Panc1 (cell line): ENCODE results near the gene COL23A1. TPM values are rescaled to one million over a fixed set of nuclear protein-coding genes. Genes with fewer than 3 reads are reported as not detected.

ENCODE experiments used
- ATAC-seq: fragments of 200-7000 bp; cut with Tn5 transposase; 2 replicates; pipeline ENCODE4 v1.9.1; 2020; ENCODE audit warnings: mild to moderate bottlenecking, moderate library complexity
- BruUV-seq: library from RNA; stranded (reverse); fragments of 400-500 nt; replicated peaks from 2 replicates; lab custom pipeline; 2021; lab: Mats Ljungman, UMichigan
- CTCF ChIA-PET: fragments of 300-600 bp; sonication (Branson Sonifier 250); formaldehyde crosslinking; loops from one replicate; lab custom pipeline; 2022; ENCODE audit warnings: antibody characterized with exemption; lab: Charles Lee
- POLR2A ChIA-PET: fragments of 300-600 bp; sonication (Branson Sonifier 250); formaldehyde crosslinking; loops from one replicate; lab custom pipeline; 2022; ENCODE audit warnings: antibody characterized with exemption; lab: Charles Lee
- DNase-seq: peaks from one replicate; pipeline ENCODE4 v3.0.0-alpha.2; 2010; ENCODE audit warnings: low read depth, low spot score
- H3K27ac ChIP-seq: 2 replicates; pipeline ENCODE4 v1.5.1; 2011; ENCODE audit warnings: mild to moderate bottlenecking, low read length, inconsistent platforms
- H3K27me3 ChIP-seq: fragments of 200-500 bp; sonication (Bioruptor generic); 2 replicates; pipeline ENCODE4 v1.6.0; 2014; ENCODE audit warnings: low read length, inconsistent platforms; ENCODE audit not compliant: control insufficient read depth, insufficient read depth
- H3K36me3 ChIP-seq: fragments of 200-500 bp; sonication (Bioruptor generic); 2 replicates; pipeline ENCODE4 v1.5.1; 2014; ENCODE audit warnings: inconsistent platforms, mild to moderate bottlenecking, low read length, moderate library complexity; ENCODE audit not compliant: control insufficient read depth, insufficient read depth
- H3K4me1 ChIP-seq: 2 replicates; pipeline ENCODE4 v1.5.1; 2011; ENCODE audit warnings: inconsistent platforms, mild to moderate bottlenecking, low read length, moderate library complexity; ENCODE audit not compliant: control insufficient read depth, insufficient read depth
- H3K4me3 ChIP-seq, 2 experiments: 2 replicates each; pipeline ENCODE4 v1.5.1; 2011 to 2012; ENCODE audit warnings: low read depth in 2 of 2, low read length in 2 of 2, mild to moderate bottlenecking in 2 of 2, inconsistent platforms in 1 of 2, moderate library complexity in 1 of 2
- H3K9me3 ChIP-seq: fragments of 200-500 bp; sonication (Bioruptor generic); 2 replicates; pipeline ENCODE4 v1.5.1; 2014; ENCODE audit warnings: low read depth, mild to moderate bottlenecking, inconsistent platforms, low read length, moderate library complexity; ENCODE audit not compliant: control insufficient read depth, insufficient read depth
- POLR2AphosphoS5 ChIP-seq: IDR thresholded peaks from 2 replicates; pipeline ENCODE4 v1.6.1; 2012; ENCODE audit warnings: mild to moderate bottlenecking, low read depth, low read length, moderate library complexity
- SIN3A ChIP-seq: IDR thresholded peaks from 2 replicates; pipeline ENCODE4 v1.6.1; 2012; ENCODE audit warnings: low read depth, mild to moderate bottlenecking, low read length, moderate library complexity, borderline replicate concordance; ENCODE audit not compliant: insufficient read depth
- TCF7L2 ChIP-seq: IDR thresholded peaks from 2 replicates; pipeline ENCODE4 v1.6.1; 2011; ENCODE audit warnings: mild to moderate bottlenecking, low read depth, low read length, inconsistent platforms
- in situ Hi-C: cut with HindIII; loops from 2 replicates; pipeline ENCODE4 v1.10.0; 2016; ENCODE audit warnings: low sequenced_read_pairs, low pct_unique_long_range_greater_than_20kb
- intact Hi-C: fragments of 100-400 bp; cut with micrococcal nuclease; formaldehyde crosslinking; loops from one replicate; pipeline ENCODE4 v1.10.0; 2022; ENCODE audit not compliant: unreplicated experiment
- total RNA-seq: library from RNA; stranded (reverse); gene quantifications from one replicate; pipeline ENCODE4 v1.2.1, GENCODE V29; 2021; ENCODE audit not compliant: unreplicated experiment
- TF ChIP-seq, protein P1 (sequence below): fragments of 450-650 bp; IDR thresholded peaks from 2 replicates; pipeline ENCODE4 v1.5.1; 2017; ENCODE audit warnings: mild to moderate bottlenecking
- TF ChIP-seq, protein P2 (sequence below), 2 experiments: IDR thresholded peaks; 2 replicates each; pipeline ENCODE4 v1.6.1; 2011 to 2012; ENCODE audit warnings: low read depth in 2 of 2, control low read depth in 1 of 2, low read length in 1 of 2, mild to moderate bottlenecking in 1 of 2, moderate library complexity in 1 of 2; ENCODE audit not compliant: insufficient read depth in 1 of 2

Gene COL23A1
- total RNA-seq, 1 experiment from 2014 or later, result 0.05 TPM

DNA sequence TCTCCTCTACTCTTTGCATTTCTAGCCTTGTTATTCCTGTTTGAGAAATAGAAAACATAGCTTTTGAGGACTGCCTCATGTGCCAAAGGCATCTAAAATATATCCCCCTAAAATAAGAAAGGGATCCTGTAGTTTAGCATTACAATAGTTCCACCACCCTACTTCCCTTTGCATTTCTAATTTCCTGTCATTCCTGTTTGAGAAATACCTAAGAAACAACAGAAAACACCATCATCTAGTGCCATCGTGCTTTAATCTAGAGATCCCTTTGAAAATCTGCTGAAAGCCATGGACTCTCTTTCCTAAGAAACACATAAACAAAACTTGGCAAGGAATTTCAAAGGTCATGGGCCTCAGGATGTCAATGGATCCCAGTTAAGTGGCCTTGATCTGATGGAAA, 29.2 kb upstream of the COL23A1 start:
- TF ChIP-seq TCF7L2, result no peak
- TF ChIP-seq, protein P1, sequence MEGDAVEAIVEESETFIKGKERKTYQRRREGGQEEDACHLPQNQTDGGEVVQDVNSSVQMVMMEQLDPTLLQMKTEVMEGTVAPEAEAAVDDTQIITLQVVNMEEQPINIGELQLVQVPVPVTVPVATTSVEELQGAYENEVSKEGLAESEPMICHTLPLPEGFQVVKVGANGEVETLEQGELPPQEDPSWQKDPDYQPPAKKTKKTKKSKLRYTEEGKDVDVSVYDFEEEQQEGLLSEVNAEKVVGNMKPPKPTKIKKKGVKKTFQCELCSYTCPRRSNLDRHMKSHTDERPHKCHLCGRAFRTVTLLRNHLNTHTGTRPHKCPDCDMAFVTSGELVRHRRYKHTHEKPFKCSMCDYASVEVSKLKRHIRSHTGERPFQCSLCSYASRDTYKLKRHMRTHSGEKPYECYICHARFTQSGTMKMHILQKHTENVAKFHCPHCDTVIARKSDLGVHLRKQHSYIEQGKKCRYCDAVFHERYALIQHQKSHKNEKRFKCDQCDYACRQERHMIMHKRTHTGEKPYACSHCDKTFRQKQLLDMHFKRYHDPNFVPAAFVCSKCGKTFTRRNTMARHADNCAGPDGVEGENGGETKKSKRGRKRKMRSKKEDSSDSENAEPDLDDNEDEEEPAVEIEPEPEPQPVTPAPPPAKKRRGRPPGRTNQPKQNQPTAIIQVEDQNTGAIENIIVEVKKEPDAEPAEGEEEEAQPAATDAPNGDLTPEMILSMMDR, result no peak
- TF ChIP-seq, protein P2, sequence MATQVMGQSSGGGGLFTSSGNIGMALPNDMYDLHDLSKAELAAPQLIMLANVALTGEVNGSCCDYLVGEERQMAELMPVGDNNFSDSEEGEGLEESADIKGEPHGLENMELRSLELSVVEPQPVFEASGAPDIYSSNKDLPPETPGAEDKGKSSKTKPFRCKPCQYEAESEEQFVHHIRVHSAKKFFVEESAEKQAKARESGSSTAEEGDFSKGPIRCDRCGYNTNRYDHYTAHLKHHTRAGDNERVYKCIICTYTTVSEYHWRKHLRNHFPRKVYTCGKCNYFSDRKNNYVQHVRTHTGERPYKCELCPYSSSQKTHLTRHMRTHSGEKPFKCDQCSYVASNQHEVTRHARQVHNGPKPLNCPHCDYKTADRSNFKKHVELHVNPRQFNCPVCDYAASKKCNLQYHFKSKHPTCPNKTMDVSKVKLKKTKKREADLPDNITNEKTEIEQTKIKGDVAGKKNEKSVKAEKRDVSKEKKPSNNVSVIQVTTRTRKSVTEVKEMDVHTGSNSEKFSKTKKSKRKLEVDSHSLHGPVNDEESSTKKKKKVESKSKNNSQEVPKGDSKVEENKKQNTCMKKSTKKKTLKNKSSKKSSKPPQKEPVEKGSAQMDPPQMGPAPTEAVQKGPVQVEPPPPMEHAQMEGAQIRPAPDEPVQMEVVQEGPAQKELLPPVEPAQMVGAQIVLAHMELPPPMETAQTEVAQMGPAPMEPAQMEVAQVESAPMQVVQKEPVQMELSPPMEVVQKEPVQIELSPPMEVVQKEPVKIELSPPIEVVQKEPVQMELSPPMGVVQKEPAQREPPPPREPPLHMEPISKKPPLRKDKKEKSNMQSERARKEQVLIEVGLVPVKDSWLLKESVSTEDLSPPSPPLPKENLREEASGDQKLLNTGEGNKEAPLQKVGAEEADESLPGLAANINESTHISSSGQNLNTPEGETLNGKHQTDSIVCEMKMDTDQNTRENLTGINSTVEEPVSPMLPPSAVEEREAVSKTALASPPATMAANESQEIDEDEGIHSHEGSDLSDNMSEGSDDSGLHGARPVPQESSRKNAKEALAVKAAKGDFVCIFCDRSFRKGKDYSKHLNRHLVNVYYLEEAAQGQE (IDR thresholded peaks at IDR 0.05; ENCODE audit: insufficient read depth in 1 of 2, low read depth in 2 of 2, low read length in 1 of 2), result no peak
- TF ChIP-seq POLR2AphosphoS5, result no peak
- no peak for TF ChIP-seq SIN3A
- no peak for DNase-seq
- Histone ChIP-seq H3K4me1 (peaks cover 13% of the 10 kb centered on the region), H3K36me3 (peaks cover 72% of the 10 kb centered on the region), H3K4me3 (no peak overlapping the region), H3K27me3 (no peaks in the 10 kb centered on the region), H3K27ac (no peak overlapping the region), H3K9me3 (no peaks in the 10 kb centered on the region)
- no peak for ATAC-seq
- in situ Hi-C loops, result no loop called here
- intact Hi-C loops, result no loop called here
- CTCF ChIA-PET, result no interaction called here
- BruUV-seq, result no TSS peak
- POLR2A ChIA-PET, result interaction anchor here (0.7 kb wide), 1 partner anchor 422 kb away, joined by 3 read pairs; no protein-coding TSS in a partner anchor

DNA sequence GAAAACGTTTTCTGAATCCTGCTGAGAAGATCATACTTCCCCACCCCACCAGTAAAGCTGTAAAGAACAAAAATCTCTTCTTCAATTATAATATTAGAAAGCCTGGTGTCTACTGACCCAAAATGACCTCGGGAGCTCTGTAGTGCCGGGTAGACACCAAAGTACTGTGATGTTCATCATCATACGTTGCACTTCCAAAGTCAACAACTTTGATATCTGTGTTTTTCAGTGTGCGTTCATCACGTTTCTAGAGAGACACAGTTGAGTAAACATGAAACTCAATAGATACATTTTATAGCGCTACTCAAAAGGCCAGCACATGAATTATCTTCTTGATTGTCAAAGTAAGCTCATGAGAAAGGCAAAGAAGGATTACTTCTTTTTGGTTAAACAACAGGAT, 22.1 kb upstream of the COL23A1 start:
- no peaks in the 10 kb centered on the region; the same call in 1 of the 2 replicates for H3K4me1 ChIP-seq
- no peak for ATAC-seq
- intact Hi-C loops, result no loop called here
- no peaks in the 10 kb centered on the region for H3K9me3 ChIP-seq
- peaks cover 64% of the 10 kb centered on the region for H3K36me3 ChIP-seq
- no peaks in the 10 kb centered on the region for H3K27me3 ChIP-seq
- in situ Hi-C loops, result no loop called here
- no TSS peak for BruUV-seq
- no peak for DNase-seq
- TF ChIP-seq, protein P2 (IDR thresholded peaks at IDR 0.05; ENCODE audit: insufficient read depth in 1 of 2, low read depth in 2 of 2, low read length in 1 of 2), result no peak
- TF ChIP-seq TCF7L2, result no peak
- no peak for TF ChIP-seq POLR2AphosphoS5
- TF ChIP-seq, protein P1, result no peak
- TF ChIP-seq SIN3A, result no peak
- ChIA-PET POLR2A (no interaction called here), CTCF (no interaction called here)
- no peak overlapping the region for H3K27ac ChIP-seq
- no peak overlapping the region for H3K4me3 ChIP-seq
